NCI-H1417 treated with DMSO at 0.1 percent for 48 hours (cell line): ENCODE results near the gene CTNNBIP1.
"Not testable (repeated sequence)": the region's sequence is repeated elsewhere in the genome, so short reads cannot be mapped to it uniquely, and the experiment has no call there.

Experiments
- DNase-seq: peaks from one replicate; lab custom pipeline; 2025; lab: John Stamatoyannopoulos, UW

The CTNNBIP1 gene, protein sequence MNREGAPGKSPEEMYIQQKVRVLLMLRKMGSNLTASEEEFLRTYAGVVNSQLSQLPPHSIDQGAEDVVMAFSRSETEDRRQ

DNA sequence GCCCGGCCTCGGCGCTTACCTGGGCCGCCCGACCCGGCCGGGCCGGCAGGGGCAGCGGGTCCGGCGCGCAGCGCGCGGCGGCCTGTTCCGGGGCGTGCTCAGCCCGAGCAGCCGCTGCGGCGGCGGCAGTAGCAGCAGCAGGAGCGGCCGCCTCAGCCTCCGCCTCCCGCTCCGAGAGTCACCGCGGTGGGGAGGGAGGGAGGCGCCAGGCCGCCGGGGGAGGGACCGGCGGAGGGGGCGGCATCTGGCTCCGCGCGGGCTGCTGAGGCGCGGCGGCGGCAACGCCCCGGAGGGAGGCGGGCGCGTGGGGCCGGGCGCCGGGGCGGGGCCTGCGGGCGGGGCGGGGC is at the start of gene CTNNBIP1:
TSS of gene CTNNBIP1 (minus strand) at position 194 of the 347 bp plus-strand sequence. CDS start 38,205 bp downstream, outside the sequence.
- peak; percentile 90 for DNase-seq

DNA sequence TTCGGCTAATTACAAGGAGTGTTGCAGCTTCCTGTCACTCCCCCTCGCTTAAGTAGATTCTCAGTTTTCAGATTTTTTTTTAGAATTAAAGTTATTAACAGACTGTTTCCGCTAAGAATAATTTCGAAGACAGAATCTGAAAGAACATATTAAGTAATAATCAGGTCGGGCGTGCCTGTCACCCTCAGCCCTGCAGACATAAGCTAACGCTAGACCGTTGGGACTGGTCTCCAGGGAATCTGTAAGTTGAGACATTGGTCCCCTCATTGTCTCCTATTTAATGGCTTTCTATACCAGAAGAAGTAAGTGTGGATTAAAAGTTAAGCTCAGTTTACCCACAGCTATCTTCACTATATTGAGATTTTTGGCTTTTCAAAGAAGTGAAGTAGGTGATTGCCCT is 47.7 kb upstream of the CTNNBIP1 start:
- DNase-seq, result no peak

DNA sequence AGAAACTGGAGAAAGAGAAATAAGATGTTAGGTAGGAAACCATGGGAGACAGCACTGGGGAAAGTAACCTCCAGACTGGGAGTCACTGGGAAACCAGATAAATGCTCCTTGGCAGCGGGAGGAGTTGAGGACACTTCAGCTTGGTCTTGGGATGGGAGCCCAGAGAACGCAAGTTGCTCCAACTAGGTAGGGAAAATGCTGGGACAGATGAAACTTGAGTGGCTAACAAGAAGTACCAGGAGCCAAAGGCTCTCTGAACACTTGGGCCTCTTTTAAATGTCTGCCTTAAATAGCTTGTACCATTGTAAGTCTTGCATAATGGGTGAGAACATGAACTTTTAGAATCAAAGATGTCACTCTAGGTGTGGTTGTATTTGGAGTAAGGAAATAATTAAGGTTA is 36.2 kb upstream of the CTNNBIP1 start:
- DNase-seq, result no peak

DNA sequence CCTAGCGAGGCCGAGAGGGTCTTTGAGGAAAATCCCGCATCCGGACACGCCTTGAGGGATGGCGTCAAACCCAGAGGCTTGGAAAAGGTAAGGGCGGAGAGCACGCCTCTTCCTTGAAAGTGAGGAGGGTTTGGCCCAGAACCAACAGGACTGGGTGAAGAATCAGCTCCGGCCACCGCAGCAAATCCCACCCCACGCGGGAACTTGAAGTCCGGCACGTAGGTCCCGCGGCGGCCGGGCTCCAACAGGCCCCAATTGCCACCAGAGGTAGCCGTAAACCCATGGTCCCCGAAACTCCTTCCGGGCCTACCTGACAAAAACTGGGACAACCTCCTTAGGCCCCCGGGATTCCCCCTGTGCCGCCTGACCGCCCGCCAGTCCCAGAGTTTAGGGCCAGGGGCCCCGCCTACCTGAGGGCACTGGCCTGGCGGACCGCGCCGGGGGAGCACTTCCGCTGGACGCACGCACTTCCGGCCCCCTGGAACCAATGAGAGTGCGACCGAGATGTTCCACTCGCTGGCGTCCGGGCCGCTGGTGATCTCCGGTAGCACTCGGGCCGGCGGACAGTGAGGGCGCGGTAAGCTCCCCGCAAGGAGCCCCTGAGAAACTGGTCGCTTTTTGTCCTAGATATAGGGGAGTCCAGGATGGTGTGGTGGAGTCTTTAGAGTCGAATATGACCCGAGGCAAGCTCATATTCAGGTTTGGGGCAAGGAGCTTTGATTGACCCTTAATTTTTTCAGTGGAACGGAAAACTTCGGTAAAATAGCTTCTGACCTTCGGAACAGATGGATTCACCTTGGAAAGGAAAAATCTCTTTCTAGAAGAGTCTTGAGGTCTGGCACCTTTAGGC is 33.1 kb upstream of the CTNNBIP1 start, which contains the start of the genes LZIC and NMNAT1:
TSS of gene LZIC (minus strand) at position 453 of the 850 bp plus-strand sequence. CDS start 6,772 bp downstream, outside the sequence.
TSS of gene NMNAT1 (plus strand) at position 537 of the 850 bp plus-strand sequence. CDS start 28,599 bp downstream, outside the sequence.
- no peak for DNase-seq

DNA sequence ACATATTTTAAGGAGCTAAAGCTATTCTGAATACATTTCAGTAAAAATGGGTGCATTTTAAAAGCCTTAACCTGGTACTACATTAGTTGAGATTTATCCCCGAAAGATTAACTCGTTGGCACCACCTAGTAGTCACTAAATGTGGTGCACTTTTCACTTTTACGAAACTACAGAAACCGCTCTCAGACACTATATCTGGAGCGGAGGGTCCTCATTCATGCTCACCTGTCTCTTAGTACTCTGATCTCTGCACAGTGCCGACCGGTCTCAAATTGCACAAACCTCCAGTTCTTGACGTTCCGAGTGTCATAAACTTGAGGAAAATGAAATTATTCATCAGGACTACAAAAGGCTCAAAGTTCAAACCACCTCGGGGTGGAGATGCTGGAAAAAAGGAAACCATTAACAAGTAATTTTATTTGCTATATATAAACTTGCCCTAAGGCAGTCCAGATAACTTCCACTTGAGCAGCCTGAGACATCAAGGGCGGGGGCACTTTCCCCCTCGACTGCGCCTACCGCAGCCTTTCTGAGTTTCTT is 32.4 kb upstream of the CTNNBIP1 start:
- no peak for DNase-seq

DNA sequence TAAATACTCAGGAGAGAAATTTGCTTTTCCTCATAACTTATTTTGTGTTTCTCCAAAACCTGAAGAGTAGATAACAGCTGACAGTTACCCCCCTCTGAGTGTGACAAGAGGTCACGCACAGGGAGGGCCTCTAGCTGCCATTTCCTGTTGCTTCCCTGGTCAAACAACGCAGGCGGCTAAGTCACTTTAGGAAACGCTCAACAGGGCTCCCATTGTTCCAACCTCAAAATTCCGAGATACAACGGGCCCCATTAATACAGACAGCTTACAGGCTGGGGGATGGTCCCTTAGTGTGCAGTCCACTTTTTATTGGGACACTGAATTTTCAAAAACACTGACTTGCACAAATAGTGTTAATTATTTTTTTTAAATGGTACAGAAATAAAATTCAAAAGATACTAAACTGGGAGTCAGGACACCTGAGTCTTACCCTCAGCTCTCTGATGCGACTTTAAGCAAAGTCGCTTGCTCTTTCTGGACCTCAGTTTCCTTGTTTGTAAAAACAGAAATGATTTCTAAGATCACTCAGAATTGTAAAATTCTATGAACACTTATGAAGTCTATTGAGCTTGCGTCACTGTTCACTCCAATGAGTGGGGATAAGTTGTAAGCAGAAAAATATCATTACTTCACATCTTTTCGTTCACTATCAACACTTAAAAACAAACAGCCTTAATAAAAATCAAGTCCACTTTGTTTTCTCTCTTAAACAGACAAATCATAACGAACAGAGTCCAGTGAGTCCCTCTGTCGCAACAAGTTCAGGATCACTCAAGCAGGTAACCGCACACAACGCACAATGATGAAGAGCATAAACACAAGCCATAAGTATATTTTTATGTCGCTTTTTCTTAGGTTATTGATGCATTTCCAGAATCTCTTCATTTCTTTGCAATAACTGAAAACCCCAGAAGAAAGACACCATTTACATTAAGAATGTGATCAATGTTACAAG is 19.6 kb upstream of the CTNNBIP1 start:
- no peak for DNase-seq

DNA sequence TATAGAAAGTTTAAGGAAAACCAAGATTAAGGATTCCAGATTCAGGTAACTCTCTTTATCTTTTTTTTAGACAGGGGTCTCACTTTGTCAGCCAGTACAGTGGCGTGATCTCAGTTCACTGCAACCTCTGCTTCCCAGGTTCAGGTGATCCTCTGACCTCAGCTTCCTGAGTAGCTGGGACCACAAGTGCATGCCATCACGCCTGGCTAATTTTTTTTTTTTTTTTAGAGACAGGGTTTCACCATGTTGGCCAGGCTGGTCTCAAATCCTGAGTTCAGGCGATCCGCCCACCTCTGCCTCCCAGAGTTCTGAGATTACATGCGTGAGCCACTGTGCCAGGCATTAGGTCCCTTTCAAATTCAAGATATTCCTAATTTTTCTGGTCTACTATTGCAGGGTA is 17.2 kb upstream of the CTNNBIP1 start:
- DNase-seq, result no peak

DNA sequence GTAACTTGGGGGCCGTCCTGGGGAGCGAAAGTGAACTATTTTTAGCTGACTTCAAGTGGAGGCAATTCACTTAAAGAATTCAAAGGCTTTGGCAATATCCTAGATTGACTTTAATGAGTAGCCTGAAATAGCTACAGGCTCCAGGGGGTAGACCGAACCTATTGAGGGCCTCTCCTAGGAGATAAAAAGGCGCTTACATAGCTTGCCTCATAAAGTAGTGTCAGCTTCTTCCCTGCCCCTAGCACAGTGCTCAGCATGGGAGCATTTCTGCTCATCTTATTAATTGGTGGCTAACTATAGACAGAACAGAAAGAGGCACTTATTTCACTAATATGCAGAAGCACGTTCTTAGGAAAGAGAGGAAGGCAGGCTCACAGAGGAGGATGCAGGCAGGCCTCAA is 12.3 kb upstream of the CTNNBIP1 start:
- no peak for DNase-seq

DNA sequence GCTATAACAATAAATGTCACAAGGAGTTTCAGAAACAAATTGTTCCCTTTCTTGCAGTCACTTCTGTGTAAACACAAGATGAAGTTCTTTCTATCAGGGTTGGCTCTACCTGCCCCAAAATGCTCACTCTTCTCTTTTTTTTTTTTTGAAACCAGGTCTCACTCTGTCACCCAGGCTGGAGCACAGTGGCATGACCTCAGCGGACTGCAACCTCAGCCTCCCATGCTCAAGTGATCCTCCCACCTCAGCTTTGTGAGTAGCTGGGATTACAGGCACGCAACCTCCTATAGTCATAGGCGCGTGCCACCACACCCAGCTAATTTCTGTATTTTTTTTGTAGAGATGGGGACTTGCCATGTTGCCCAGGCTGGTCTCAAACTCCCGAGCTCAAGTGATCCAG is 10.5 kb upstream of the CTNNBIP1 start:
- DNase-seq, result no peak

DNA sequence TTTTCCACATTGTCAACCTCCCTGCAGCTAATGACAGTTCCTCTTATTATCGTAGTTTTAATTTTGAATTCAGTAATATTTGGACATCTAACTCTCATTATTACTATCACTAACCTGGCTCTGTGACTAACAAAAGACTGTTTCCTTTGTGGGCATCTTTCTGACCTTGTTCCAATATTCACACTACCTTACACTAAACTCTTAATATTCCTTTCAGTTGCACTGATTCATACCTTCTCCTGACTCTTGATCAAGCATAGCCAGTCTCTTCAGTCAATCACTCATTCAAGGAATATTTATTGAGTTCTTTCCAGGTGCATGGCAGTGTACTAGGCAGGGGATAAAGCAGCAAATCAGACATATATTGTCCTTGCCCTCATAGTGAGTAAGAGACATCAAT is 7.8 kb upstream of the CTNNBIP1 start:
- DNase-seq, result no peak

DNA sequence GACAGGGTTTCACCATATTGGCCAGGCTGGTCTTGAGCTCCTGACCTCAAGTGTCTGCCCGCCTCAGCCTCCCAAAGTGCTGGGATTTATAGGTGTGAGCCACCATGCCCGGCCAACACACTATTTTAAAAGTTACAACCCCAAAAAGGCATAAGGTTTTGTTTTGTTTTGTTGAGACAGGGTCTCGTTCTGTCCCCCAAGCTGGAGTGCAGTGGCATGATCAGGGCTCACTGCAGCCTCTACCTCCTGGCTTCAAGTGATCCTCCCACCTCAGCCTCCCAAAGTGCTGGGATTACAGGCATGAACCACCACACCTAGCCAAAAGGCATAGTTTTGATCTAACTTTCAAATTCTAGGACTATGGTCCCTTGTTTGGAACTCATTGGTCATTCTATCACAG is 7.4 kb upstream of the CTNNBIP1 start:
- DNase-seq, result not testable (repeated sequence)

DNA sequence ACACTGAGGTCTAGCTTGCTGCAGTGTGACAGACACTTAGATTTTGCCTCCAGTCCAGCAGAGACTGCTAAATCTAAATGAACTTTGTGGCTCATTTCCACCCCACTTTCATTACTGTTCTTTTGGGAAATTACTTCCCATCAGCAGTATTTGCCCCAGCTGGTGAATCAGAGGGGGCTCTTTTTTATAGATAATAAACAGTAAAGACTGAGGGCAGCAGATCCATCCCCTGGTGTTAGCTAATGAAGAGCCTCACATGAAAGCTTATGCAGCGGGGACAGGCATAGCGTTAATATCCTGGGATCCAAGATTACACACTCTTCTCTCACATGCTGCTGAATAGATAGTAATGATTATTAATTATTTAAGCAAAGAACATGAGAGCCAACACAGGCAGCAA is 6.4 kb upstream of the CTNNBIP1 start:
- no peak for DNase-seq

DNA sequence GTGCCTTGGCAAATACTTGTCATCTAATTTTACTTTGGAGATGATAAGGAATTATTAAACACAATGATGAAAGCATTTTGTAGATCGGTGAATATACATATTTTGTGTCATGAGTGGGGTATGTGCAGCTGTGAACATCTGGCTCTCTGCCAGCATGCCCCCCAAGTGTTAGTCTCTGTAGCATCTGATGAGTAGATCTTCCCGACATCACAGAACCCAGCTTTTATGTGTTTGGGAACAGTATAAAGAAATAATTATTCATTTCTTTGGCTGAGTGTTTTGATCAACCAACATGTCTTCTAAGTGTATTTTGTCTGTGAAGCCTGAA is 4.5 kb upstream of the CTNNBIP1 start:
- no peak for DNase-seq

DNA sequence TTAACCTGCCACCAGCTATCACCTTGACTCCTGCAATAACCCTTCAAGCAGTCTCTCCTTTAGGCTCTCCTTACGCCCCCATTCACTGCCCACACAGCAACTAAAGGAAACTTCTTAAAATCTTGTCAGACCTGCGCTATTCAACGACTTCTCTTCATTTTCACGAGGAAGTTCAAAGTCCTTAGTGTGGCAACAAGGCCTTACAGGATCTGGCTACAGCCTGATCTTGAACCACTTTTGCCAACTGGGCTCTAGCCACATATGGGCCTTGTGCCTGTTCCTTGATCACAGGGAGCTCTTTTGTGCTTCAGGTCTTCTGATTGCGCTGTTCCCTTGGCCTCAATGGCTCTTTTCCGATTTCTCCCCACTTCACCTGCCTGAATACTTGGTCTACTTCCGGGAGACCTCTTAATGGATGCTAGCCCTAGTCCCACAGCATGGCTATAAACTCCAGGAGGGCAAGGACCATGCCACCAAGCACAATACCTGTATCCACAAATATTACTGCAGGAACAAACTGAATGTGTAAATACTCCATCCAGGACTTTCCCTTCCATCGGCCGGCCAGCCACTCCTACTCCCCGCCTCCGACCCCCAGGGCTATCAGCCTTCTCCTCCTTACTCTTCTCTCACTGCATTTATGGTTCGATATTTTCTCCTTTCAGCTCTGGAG is 2.3 kb upstream of the CTNNBIP1 start:
- no peak for DNase-seq

DNA sequence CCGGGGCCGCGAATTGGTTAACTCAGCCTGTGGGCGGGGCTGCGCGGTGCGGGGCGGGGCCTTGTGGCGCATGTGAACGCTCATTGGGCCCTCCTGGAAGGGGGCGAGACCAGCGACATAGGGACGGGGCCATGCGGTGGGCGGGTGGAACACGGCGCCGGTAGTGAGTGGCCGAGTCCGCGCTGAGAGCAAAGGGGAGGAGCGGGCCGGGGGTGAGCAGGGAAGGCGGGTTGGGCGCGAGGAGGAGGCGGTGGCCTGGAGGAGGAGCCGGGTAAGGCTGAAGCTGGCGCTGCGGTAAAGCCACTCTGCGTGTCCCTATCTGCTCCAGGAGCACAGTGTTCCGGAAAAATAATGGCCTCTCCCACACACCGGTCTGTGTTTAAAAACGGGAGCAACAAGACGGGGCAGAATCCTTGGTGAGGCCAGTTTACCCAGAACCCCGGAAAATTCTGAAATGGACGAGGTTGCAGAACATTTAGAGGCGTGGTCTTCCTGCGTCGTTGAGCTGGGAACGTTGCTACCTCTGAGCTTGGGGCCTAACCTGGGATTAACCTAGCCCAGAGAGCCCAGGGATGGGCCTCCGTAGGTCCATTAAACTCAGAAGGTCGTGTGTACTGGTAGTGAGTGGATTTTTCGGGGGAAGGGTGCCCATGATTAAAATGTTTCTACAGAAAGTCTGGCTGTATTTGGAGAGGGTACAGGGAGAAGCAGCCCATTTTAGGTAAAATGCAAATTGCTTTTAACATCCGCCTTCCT is 532 bp upstream of the CTNNBIP1 start:
- peak; percentile 90 for DNase-seq

DNA sequence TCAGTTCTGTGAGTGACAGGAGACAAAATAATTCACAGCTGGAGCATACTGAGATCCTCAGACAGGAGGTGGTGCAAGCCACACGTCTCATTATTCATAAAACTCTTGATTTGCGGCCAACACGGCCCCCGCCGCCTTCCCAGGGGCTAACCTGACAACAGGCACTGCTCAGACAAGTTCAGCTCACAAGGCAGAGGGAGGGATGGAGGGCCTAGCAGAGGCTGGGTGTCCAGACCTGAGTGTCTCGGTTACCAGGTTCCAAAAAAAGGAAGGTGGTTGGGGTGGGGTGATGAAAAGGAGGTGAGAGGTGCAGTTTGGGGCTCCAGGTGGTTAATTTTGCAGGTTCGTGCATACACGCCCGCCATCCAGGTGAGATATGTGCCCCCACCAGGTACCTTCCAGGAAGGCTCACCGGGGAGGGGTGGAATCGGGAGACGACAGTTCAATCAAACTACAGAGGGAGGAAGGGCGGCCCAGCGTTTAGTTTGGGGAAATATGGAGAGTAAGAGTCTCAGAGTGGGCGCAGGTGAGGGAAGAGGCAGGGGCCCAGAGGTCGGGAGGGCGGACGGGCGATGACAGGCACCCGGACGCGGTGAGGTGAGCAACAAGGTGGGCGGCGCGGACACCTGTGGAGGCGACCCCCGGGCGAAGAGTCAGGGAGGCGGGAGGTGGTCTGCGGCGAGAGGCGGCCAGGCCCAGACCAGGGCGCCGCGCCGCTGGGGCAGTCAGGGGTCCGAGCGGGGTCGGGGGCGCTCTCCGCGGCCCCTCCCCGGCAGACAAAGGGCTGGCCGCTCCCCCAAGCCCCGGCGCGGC is 629 bp downstream of the CTNNBIP1 start:
- DNase-seq, result no peak

DNA sequence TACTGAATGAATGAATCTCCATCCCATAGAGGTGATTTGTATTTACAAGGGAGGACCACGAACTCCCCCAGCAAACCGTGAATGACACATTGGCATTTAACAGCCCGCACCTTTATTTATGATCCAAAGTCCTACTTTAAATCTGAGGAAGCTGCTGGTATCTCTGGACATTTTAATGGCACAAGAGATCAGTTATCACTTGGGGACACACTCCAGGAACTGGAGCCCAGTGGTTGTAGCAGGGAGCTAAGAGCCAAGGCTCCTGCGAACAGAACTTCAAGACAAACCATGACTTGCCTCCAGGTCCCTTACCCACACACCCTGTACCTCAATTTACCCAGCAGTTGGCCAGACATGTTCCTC is 1.2 kb downstream of the CTNNBIP1 start:
- no peak for DNase-seq

DNA sequence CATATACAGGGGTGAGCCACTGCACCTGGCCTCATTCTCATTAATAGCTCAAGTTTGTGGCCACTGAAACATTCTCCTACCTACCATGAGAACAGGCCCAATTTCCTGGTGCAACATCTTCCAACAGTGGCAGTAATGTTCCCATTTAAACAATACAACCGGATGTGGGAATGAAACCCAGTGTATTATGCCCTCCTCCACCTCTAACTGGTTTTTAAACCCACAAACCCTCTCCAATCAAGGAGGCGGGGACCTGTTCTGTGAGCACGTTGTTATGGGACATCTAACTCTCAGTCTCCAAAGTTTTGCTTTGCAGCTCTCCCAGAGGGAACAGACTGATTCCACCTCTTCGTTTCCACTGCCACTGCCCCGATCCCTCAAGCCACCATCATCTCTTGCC is 2.6 kb downstream of the CTNNBIP1 start:
- DNase-seq, result no peak

DNA sequence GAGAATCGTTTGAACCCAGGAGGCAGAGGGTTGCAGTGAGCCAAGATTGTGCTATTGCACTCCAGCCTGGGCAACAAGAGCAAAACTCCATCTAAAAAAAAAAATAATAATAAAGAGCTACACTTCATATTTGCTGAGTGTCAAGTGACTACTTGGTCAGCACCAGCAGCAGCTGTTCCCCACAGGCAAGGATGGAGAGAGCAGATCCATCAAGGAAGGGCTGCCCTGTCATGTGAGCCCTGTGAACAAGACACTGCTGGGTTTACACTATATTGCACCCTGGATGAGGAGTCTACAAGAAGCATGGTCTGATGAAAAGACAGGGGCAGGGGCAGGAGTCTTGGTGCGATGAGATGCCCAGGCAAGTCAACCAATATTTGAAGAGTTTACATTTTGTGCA is 3.6 kb downstream of the CTNNBIP1 start:
- DNase-seq, result no peak

DNA sequence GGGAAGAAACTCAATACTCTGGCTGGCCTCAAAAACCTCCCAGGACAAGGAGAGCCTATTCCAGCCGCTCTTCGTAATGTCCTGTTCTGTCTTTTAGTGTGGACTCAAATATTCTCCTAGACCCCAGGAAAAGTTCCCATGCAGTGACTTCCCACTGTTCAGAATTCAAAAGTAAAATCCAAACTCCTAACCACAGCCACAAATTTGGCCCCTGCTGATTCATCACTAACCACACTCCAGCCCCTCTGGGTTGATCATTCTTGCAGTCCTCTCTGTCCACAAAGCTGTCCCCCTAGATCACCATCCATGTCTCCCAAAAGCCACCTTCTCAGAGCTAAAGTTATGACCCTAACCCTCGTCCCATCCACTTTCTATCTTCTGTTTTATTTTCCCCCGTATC is 5.1 kb downstream of the CTNNBIP1 start:
- DNase-seq, result no peak
